ENCODE data around the gene TRAF3.

GRCh38 chr14:102870246-102870645 lies 93.0 kb downstream of the TRAF3 start:
- TF ChIP-seq EZH2 (IDR thresholded peaks at IDR 0.05; ENCODE audit: borderline replicate concordance, low read length) (no peak), CTCF (IDR thresholded peaks at IDR 0.05; ENCODE audit: low read length) (no peak)

Data from OCI-LY1 (cell line).